A673 (cell line): ENCODE measurements around the gene TRAM1L1. TPM values are rescaled to one million over a fixed set of nuclear protein-coding genes. Genes with fewer than 3 reads are reported as not detected.

ENCODE experiments used
- BruUV-seq: library from RNA; stranded (reverse); fragments of 400-500 nt; replicated peaks from 2 replicates; lab custom pipeline; 2021; lab: Mats Ljungman, UMichigan
- CTCF ChIA-PET: fragments of 300-600 bp; sonication (Branson Sonifier 250); formaldehyde crosslinking; loops from one replicate; lab custom pipeline; 2022; ENCODE audit warnings: antibody characterized with exemption; lab: Charles Lee
- POLR2A ChIA-PET: fragments of 300-600 bp; sonication (Branson Sonifier 250); formaldehyde crosslinking; loops from one replicate; lab custom pipeline; 2022; ENCODE audit warnings: antibody characterized with exemption; ENCODE audit not compliant: low non-redundant PET; lab: Charles Lee
- DNase-seq: peaks from one replicate; pipeline ENCODE4 v3.0.0-alpha.2; 2015; ENCODE audit warnings: low spot score
- H3K27ac ChIP-seq: fragments of 200-600 bp; sonication (generic); 2 replicates; pipeline ENCODE4 v1.5.1; 2016; ENCODE audit warnings: mixed run types, low read depth, mild to moderate bottlenecking, mixed read lengths, antibody characterized with exemption, low read length; ENCODE audit not compliant: poor library complexity, severe bottlenecking
- H3K27me3 ChIP-seq: fragments of 200-600 bp; sonication (generic); replicated peaks from 2 replicates; pipeline ENCODE4 v1.6.1; 2017; ENCODE audit warnings: mixed run types, low read depth, mild to moderate bottlenecking, mixed read lengths, antibody characterized with exemption, low read length; ENCODE audit not compliant: insufficient read depth, poor library complexity
- H3K36me3 ChIP-seq: fragments of 200-600 bp; sonication (generic); 2 replicates; pipeline ENCODE4 v1.6.1; 2016; ENCODE audit warnings: mixed run types, mild to moderate bottlenecking, mixed read lengths, antibody characterized with exemption, low read length; ENCODE audit not compliant: insufficient read depth, poor library complexity, severe bottlenecking
- H3K4me1 ChIP-seq: fragments of 200-600 bp; sonication (generic); 2 replicates; pipeline ENCODE4 v1.6.1; 2017; ENCODE audit warnings: mixed run types, mild to moderate bottlenecking, mixed read lengths, antibody characterized with exemption, low read length; ENCODE audit not compliant: insufficient read depth, poor library complexity, severe bottlenecking
- H3K4me3 ChIP-seq: fragments of 200-600 bp; sonication (generic); 2 replicates; pipeline ENCODE4 v1.5.1; 2016; ENCODE audit warnings: low read depth, mixed run types, mild to moderate bottlenecking, mixed read lengths, low read length; ENCODE audit not compliant: poor library complexity, severe bottlenecking
- H3K9me3 ChIP-seq: fragments of 200-600 bp; sonication (generic); 2 replicates; pipeline ENCODE4 v1.6.1; 2016; ENCODE audit warnings: mixed run types, low read depth, mild to moderate bottlenecking, mixed read lengths, antibody characterized with exemption, low read length; ENCODE audit not compliant: poor library complexity, severe bottlenecking
- CTCF ChIP-seq: fragments of 300-800, 200-600 bp; sonication (generic); conservative IDR thresholded peaks from 2 replicates; pipeline ENCODE4 v1.5.1; 2017; ENCODE audit warnings: low read depth, mild to moderate bottlenecking, antibody characterized with exemption, low read length, moderate library complexity, mixed read lengths
- EZH2 ChIP-seq: fragments of 200-600 bp; sonication (generic); IDR thresholded peaks from 2 replicates; pipeline ENCODE4 v1.6.1; 2017; ENCODE audit warnings: borderline replicate concordance, low read depth, mild to moderate bottlenecking, mixed read lengths, antibody characterized with exemption, low read length; ENCODE audit not compliant: poor library complexity, severe bottlenecking
- intact Hi-C: fragments of 100-400 bp; cut with micrococcal nuclease; formaldehyde crosslinking; loops from one replicate; pipeline ENCODE4 v1.10.0; 2022; ENCODE audit not compliant: unreplicated experiment
- total RNA-seq: library from RNA; stranded (reverse); gene quantifications from 2 replicates; pipeline ENCODE4 v1.2.3, GENCODE V29; 2021

TRAM1L1 gene
- total RNA-seq, 1 experiment from 2014 or later = 4.5 TPM

- intact Hi-C loops = no loop called here
- no peak for DNase-seq
- no TSS peak for BruUV-seq
- no peaks in the 10 kb centered on the region for H3K36me3 ChIP-seq
- TF ChIP-seq CTCF (no peak), EZH2 (no peak)
- H3K27me3 ChIP-seq = no peaks in the 10 kb centered on the region
- no peak overlapping the region for H3K4me3 ChIP-seq
- peaks cover 3% of the 10 kb centered on the region for H3K4me1 ChIP-seq
- CTCF ChIA-PET = no interaction called here
- POLR2A ChIA-PET = no interaction called here
- H3K9me3 ChIP-seq = no peaks in the 10 kb centered on the region
- no peak overlapping the region for H3K27ac ChIP-seq
Observed at GRCh38 chr4:117096462-117096861, 11.1 kb upstream of the TRAM1L1 start.

- TF ChIP-seq EZH2 (no peak), CTCF (no peak)
- Histone ChIP-seq H3K36me3 (no peaks in the 10 kb centered on the region), H3K4me3 (no peak overlapping the region), H3K9me3 (no peaks in the 10 kb centered on the region), H3K27ac (no peak overlapping the region), H3K27me3 (no peaks in the 10 kb centered on the region), H3K4me1 (peaks cover 3% of the 10 kb centered on the region)
- intact Hi-C loops = no loop called here
- POLR2A ChIA-PET = no interaction called here
- BruUV-seq = no TSS peak
- DNase-seq = no peak
- CTCF ChIA-PET = no interaction called here
Observed at GRCh38 chr4:117093571-117093970, 8.2 kb upstream of the TRAM1L1 start.

- intact Hi-C loops = no loop called here
- ChIA-PET CTCF (no interaction called here), POLR2A (no interaction called here)
- no peak overlapping the region for H3K4me3 ChIP-seq
- H3K4me1 ChIP-seq = no peaks in the 10 kb centered on the region
- H3K27ac ChIP-seq = no peak overlapping the region
- H3K9me3 ChIP-seq = peaks cover 8% of the 10 kb centered on the region
- BruUV-seq = no TSS peak
- H3K36me3 ChIP-seq = peaks cover 7% of the 10 kb centered on the region
- TF ChIP-seq CTCF (no peak), EZH2 (no peak)
- DNase-seq = no peak
- no peaks in the 10 kb centered on the region for H3K27me3 ChIP-seq
Observed at GRCh38 chr4:117077760-117078159, 7.6 kb downstream of the TRAM1L1 start.
